AG09319 (cell line): ENCODE measurements around the gene ZNF429.

ENCODE experiments used
- DNase-seq: peaks from one replicate; pipeline ENCODE4 v3.0.0-alpha.2; 2010; ENCODE audit warnings: low read depth; ENCODE audit errors: extremely low read depth
- CTCF ChIP-seq: IDR thresholded peaks from 2 replicates; pipeline ENCODE4 v1.5.1; 2011; ENCODE audit warnings: low read depth, mild to moderate bottlenecking, inconsistent platforms, low read length, moderate library complexity

Gene ZNF429

GRCh38 chr19:21505459-21506451, at the start of gene ZNF429:
Gene ZNF429, plus strand, starts transcription at chr19:21505602. Its CDS starts 170 bp downstream, at chr19:21505772.
- DNase-seq = peak; percentile 84
- TF ChIP-seq CTCF = no peak; the same call in none of the 2 replicates

GRCh38 chr19:21460686-21461085, 44.7 kb upstream of the ZNF429 start:
- no peak for TF ChIP-seq CTCF
- no peak for DNase-seq

GRCh38 chr19:21462540-21462939, 42.9 kb upstream of the ZNF429 start:
- no peak for DNase-seq
- no peak for TF ChIP-seq CTCF

GRCh38 chr19:21463449-21464105, 41.8 kb upstream of the ZNF429 start:
- DNase-seq = no peak
- no peak for TF ChIP-seq CTCF

GRCh38 chr19:21466627-21467026, 38.8 kb upstream of the ZNF429 start:
- no peak for TF ChIP-seq CTCF
- no peak for DNase-seq

- no peak for DNase-seq
- TF ChIP-seq CTCF = no peak
These were observed 36.6 kb upstream of the ZNF429 start for GRCh38 chr19:21468791-21469190.

- TF ChIP-seq CTCF = no peak
These were observed 32.9 kb upstream of the ZNF429 start for GRCh38 chr19:21472507-21472906.

More at GRCh38 chr19:21472507-21472906, 32.9 kb upstream of the ZNF429 start:
- DNase-seq = no peak
